T-helper 1 cell treated with Interleukin-12 subunit alpha and Interleukin-12 subunit beta and Interleukin-4 antibody, amounts not matched to agents 30 μg/mL and 1 μg/mL, for 36 hours (primary cell): Measurements from ENCODE around the gene TMPRSS9.

Experiments
- H3K27ac Mint-ChIP-seq: one replicate; pipeline ENCODE4 v1.8.0; 2021; ENCODE audit warnings: mild to moderate bottlenecking, mixed read lengths
- H3K27me3 Mint-ChIP-seq: one replicate; pipeline ENCODE4 v1.8.0; 2021; ENCODE audit warnings: low read depth, mixed read lengths
- H3K36me3 Mint-ChIP-seq: one replicate; pipeline ENCODE4 v1.8.0; 2021; ENCODE audit warnings: low read depth, mixed read lengths
- H3K4me1 Mint-ChIP-seq: one replicate; pipeline ENCODE4 v1.8.0; 2021; ENCODE audit warnings: low read depth, mixed read lengths
- H3K4me3 Mint-ChIP-seq: one replicate; pipeline ENCODE4 v1.8.0; 2021; ENCODE audit warnings: mild to moderate bottlenecking, moderate library complexity, mixed read lengths
- H3K9me3 Mint-ChIP-seq: one replicate; pipeline ENCODE4 v1.8.0; 2021; ENCODE audit warnings: mixed read lengths

Gene TMPRSS9

GRCh38 chr19:2359992-2360685, at the start of gene TMPRSS9:
TMPRSS9 (plus strand) TSS chr19:2360265; CDS start chr19:2389786, 29,521 bp downstream.
- Mint-ChIP-seq H3K4me1 (no peaks in the 10 kb centered on the region), H3K4me3 (no peak within 1 kb of the TSS)

GRCh38 chr19:2311093-2311492, 49.0 kb upstream of the TMPRSS9 start:
- peaks cover 70% of the 10 kb centered on the region for H3K27me3 Mint-ChIP-seq

More at GRCh38 chr19:2359992-2360685, at the start of gene TMPRSS9:
- Mint-ChIP-seq H3K27me3 (peaks cover 6% of the 10 kb centered on the region), H3K36me3 (no peaks in the 10 kb centered on the region), H3K27ac (no peak within 1 kb of the TSS), H3K9me3 (no peaks in the 10 kb centered on the region)

GRCh38 chr19:2312820-2313501, 47.1 kb upstream of the TMPRSS9 start:
- Mint-ChIP-seq H3K27me3 (peaks cover 60% of the 10 kb centered on the region), H3K36me3 (peaks cover 3% of the 10 kb centered on the region), H3K4me3 (no peak overlapping the region), H3K4me1 (peaks cover 2% of the 10 kb centered on the region), H3K9me3 (peaks cover 13% of the 10 kb centered on the region), H3K27ac (no peak overlapping the region)

More at GRCh38 chr19:2311093-2311492, 49.0 kb upstream of the TMPRSS9 start:
- Mint-ChIP-seq H3K4me3 (no peak overlapping the region), H3K4me1 (peaks cover 2% of the 10 kb centered on the region), H3K9me3 (peaks cover 13% of the 10 kb centered on the region), H3K36me3 (peaks cover 3% of the 10 kb centered on the region), H3K27ac (no peak overlapping the region)

- no peak overlapping the region for H3K4me3 Mint-ChIP-seq
- H3K27ac Mint-ChIP-seq = no peak overlapping the region
- H3K36me3 Mint-ChIP-seq = no peaks in the 10 kb centered on the region
- peaks cover 39% of the 10 kb centered on the region for H3K27me3 Mint-ChIP-seq
- no peaks in the 10 kb centered on the region for H3K4me1 Mint-ChIP-seq
- H3K9me3 Mint-ChIP-seq = peaks cover 13% of the 10 kb centered on the region
These were observed 44.8 kb upstream of the TMPRSS9 start for GRCh38 chr19:2315121-2315817.

GRCh38 chr19:2315818-2316353, 44.2 kb upstream of the TMPRSS9 start:
- Mint-ChIP-seq H3K36me3 (no peaks in the 10 kb centered on the region), H3K4me1 (no peaks in the 10 kb centered on the region), H3K4me3 (no peak overlapping the region), H3K27me3 (peaks cover 33% of the 10 kb centered on the region), H3K9me3 (peaks cover 13% of the 10 kb centered on the region), H3K27ac (no peak overlapping the region)

GRCh38 chr19:2317300-2317699, 42.8 kb upstream of the TMPRSS9 start:
- Mint-ChIP-seq H3K4me3 (no peak overlapping the region), H3K36me3 (no peaks in the 10 kb centered on the region), H3K9me3 (peaks cover 13% of the 10 kb centered on the region), H3K27me3 (peaks cover 25% of the 10 kb centered on the region), H3K27ac (no peak overlapping the region), H3K4me1 (no peaks in the 10 kb centered on the region)

- H3K9me3 Mint-ChIP-seq = peaks cover 13% of the 10 kb centered on the region
- no peaks in the 10 kb centered on the region for H3K4me1 Mint-ChIP-seq
- no peak overlapping the region for H3K27ac Mint-ChIP-seq
- no peaks in the 10 kb centered on the region for H3K36me3 Mint-ChIP-seq
- peaks cover 25% of the 10 kb centered on the region for H3K27me3 Mint-ChIP-seq
- no peak overlapping the region for H3K4me3 Mint-ChIP-seq
These were observed 42.3 kb upstream of the TMPRSS9 start for GRCh38 chr19:2317756-2318155.

GRCh38 chr19:2318923-2319322, 41.1 kb upstream of the TMPRSS9 start:
- Mint-ChIP-seq H3K27me3 (peaks cover 14% of the 10 kb centered on the region), H3K9me3 (peaks cover 13% of the 10 kb centered on the region), H3K27ac (no peak overlapping the region), H3K36me3 (no peaks in the 10 kb centered on the region), H3K4me3 (no peak overlapping the region), H3K4me1 (no peaks in the 10 kb centered on the region)

GRCh38 chr19:2319551-2319950, 40.5 kb upstream of the TMPRSS9 start:
- Mint-ChIP-seq H3K4me1 (no peaks in the 10 kb centered on the region), H3K27ac (no peak overlapping the region), H3K4me3 (no peak overlapping the region)

GRCh38 chr19:2320049-2320448, 40.0 kb upstream of the TMPRSS9 start:
- Mint-ChIP-seq H3K27ac (no peak overlapping the region), H3K4me3 (no peak overlapping the region), H3K4me1 (no peaks in the 10 kb centered on the region), H3K27me3 (peaks cover 4% of the 10 kb centered on the region), H3K9me3 (peaks cover 7% of the 10 kb centered on the region), H3K36me3 (peaks cover 4% of the 10 kb centered on the region)

More at GRCh38 chr19:2319551-2319950, 40.5 kb upstream of the TMPRSS9 start:
- H3K36me3 Mint-ChIP-seq = peaks cover 1% of the 10 kb centered on the region
- H3K9me3 Mint-ChIP-seq = peaks cover 12% of the 10 kb centered on the region
- H3K27me3 Mint-ChIP-seq = peaks cover 9% of the 10 kb centered on the region

- no peaks in the 10 kb centered on the region for H3K27me3 Mint-ChIP-seq
- H3K4me3 Mint-ChIP-seq = no peak overlapping the region
- H3K9me3 Mint-ChIP-seq = no peaks in the 10 kb centered on the region
- no peak overlapping the region for H3K27ac Mint-ChIP-seq
- peaks cover 5% of the 10 kb centered on the region for H3K4me1 Mint-ChIP-seq
- H3K36me3 Mint-ChIP-seq = peaks cover 8% of the 10 kb centered on the region
These were observed 39.1 kb upstream of the TMPRSS9 start for GRCh38 chr19:2320939-2321338.

GRCh38 chr19:2321565-2322283, 38.3 kb upstream of the TMPRSS9 start:
- Mint-ChIP-seq H3K4me3 (no peak overlapping the region), H3K4me1 (peaks cover 12% of the 10 kb centered on the region), H3K27me3 (no peaks in the 10 kb centered on the region), H3K9me3 (no peaks in the 10 kb centered on the region), H3K36me3 (peaks cover 12% of the 10 kb centered on the region), H3K27ac (no peak overlapping the region)

GRCh38 chr19:2323707-2324106, 36.4 kb upstream of the TMPRSS9 start:
- H3K27ac Mint-ChIP-seq = no peak overlapping the region
- H3K36me3 Mint-ChIP-seq = peaks cover 18% of the 10 kb centered on the region

More at GRCh38 chr19:2323707-2324106, 36.4 kb upstream of the TMPRSS9 start:
- Mint-ChIP-seq H3K4me1 (peaks cover 22% of the 10 kb centered on the region), H3K9me3 (no peaks in the 10 kb centered on the region), H3K4me3 (no peak overlapping the region), H3K27me3 (no peaks in the 10 kb centered on the region)
